Upper lobe of left lung (tissue), 6 donors: ENCODE results near the gene MED13L. TPM values are rescaled to one million over a fixed set of nuclear protein-coding genes. Genes with fewer than 3 reads are reported as not detected.

ENCODE experiments used
- ATAC-seq, 2 donors: fragments of 200-7000 bp; cut with Tn5 transposase; one replicate each; pipeline ENCODE4 v1.9.1; 2022; ENCODE audit warnings: mild to moderate bottlenecking in 2 of 2, moderate library complexity in 2 of 2; ENCODE audit not compliant: low FRiP score in 2 of 2
- DNase-seq, 2 donors: peaks; one replicate each; pipeline ENCODE4 v3.0.0-alpha.2; 2019 to 2020
- H3K27ac ChIP-seq, 4 donors: fragments of 200-600 bp; sonication (generic); one replicate each; pipeline ENCODE4 v1.5.1; 2016 to 2019
- H3K27me3 ChIP-seq, 4 donors: fragments of 200-600 bp; sonication (generic); one replicate each; pipeline ENCODE4 v1.5.1; 2017 to 2019
- H3K36me3 ChIP-seq, 4 donors: fragments of 200-600 bp; sonication (generic); one replicate each; pipeline ENCODE4 v1.5.1; 2016 to 2019
- H3K4me1 ChIP-seq, 4 donors: fragments of 200-600 bp; sonication (generic); one replicate each; pipeline ENCODE4 v1.5.1; 2018 to 2019
- H3K4me3 ChIP-seq, 4 donors: fragments of 200-600 bp; sonication (generic); one replicate each; pipeline ENCODE4 v1.5.1; 2017 to 2019; ENCODE audit warnings: mild to moderate bottlenecking in 2 of 4, moderate library complexity in 1 of 4
- H3K9me3 ChIP-seq, 4 donors: fragments of 200-600 bp; sonication (generic); one replicate each; pipeline ENCODE4 v1.5.1; 2018 to 2019
- CTCF ChIP-seq, 6 experiments: fragments of 450-650 bp in 4 of 6; fragments of 200-600 bp in 2 of 6; sonication (generic) in 2 of 6; IDR thresholded peaks; one replicate each; pipeline ENCODE4 v1.5.1; 2016 to 2019; ENCODE audit warnings: antibody characterized with exemption in 6 of 6
- EP300 ChIP-seq, 4 donors: sonication (generic); formaldehyde crosslinking; IDR thresholded peaks; one replicate each; pipeline ENCODE4 v1.5.1; 2017; ENCODE audit warnings: antibody characterized with exemption in 4 of 4, control low read depth in 2 of 4
- POLR2A ChIP-seq, 4 donors: fragments of 450-650 bp; IDR thresholded peaks; one replicate each; pipeline ENCODE4 v1.5.1; 2016 to 2017; ENCODE audit warnings: antibody characterized with exemption in 4 of 4, mild to moderate bottlenecking in 2 of 4
- POLR2AphosphoS5 ChIP-seq, 2 donors: sonication (generic); formaldehyde crosslinking; IDR thresholded peaks; one replicate each; pipeline ENCODE4 v1.5.1; 2017; ENCODE audit warnings: antibody characterized with exemption in 2 of 2
- WGBS, 2 donors: methylation state at CpG; one replicate each; pipeline ENCODE4 v1.1.5; 2017 to 2018; 5-methylcytosine and 5-hydroxymethylcytosine counted together
- total RNA-seq, 6 donors: library from RNA; depleted of rRNA in 4 of 6; stranded (reverse); fragments of >200 nt in 4 of 6; gene quantifications; one replicate each; pipeline versions ENCODE4 v1.1.0 to v1.2.1, GENCODE V29; 2016 to 2021
- donor health status: DM: no; HTN: no; CAD: no; lungs with moderate emphysema.
- donor health status: DM: no; HTN: yes; CAD: no; lungs with severe emphysema.

Gene MED13L
- total RNA-seq, 6 donors from 2014 or later, result 96.6 to 178 (median 124) TPM

- H3K27ac ChIP-seq, result no peak overlapping the region
- H3K36me3 ChIP-seq, result no peaks in the 10 kb centered on the region
- TF ChIP-seq CTCF (IDR thresholded peaks at IDR 0.05) (no peak), POLR2AphosphoS5 (IDR thresholded peaks at IDR 0.05) (no peak), EP300 (IDR thresholded peaks at IDR 0.05) (no peak), POLR2A (IDR thresholded peaks at IDR 0.05) (no peak)
- H3K27me3 ChIP-seq, result no peaks in the 10 kb centered on the region
- 80 to 88% methylated on average over 8 of the region's 8 CpGs for WGBS, 2 donors
- peaks cover 0 to 11% (median 7%) of the 10 kb centered on the region in 4 donors for H3K9me3 ChIP-seq
- DNase-seq (peak in 1 of 2 donors; percentile 27), ATAC-seq (no peak)
- no peak overlapping the region for H3K4me3 ChIP-seq
- no peaks in the 10 kb centered on the region for H3K4me1 ChIP-seq
Measured at GRCh38 chr12:115922952-115923564, 354.4 kb downstream of the MED13L start.

- no peak overlapping the region for H3K4me3 ChIP-seq
- TF ChIP-seq POLR2A (IDR thresholded peaks at IDR 0.05) (no peak), POLR2AphosphoS5 (IDR thresholded peaks at IDR 0.05) (no peak), EP300 (IDR thresholded peaks at IDR 0.05) (no peak), CTCF (IDR thresholded peaks at IDR 0.05) (no peak)
- no peak for DNase-seq
- WGBS, 2 donors, result 86 to 89% methylated on average over 3 of the region's 3 CpGs
- H3K27ac ChIP-seq, result no peak overlapping the region
- no peak for ATAC-seq
- peaks cover 0 to 4% (median 2%) of the 10 kb centered on the region in 4 donors for H3K27me3 ChIP-seq
- H3K36me3 ChIP-seq, result no peaks in the 10 kb centered on the region
- peaks cover 0 to 11% (median 7%) of the 10 kb centered on the region in 4 donors for H3K9me3 ChIP-seq
- H3K4me1 ChIP-seq, result peaks cover 3 to 6% (median 5%) of the 10 kb centered on the region in 4 donors
Measured at GRCh38 chr12:115920395-115921183, 356.9 kb downstream of the MED13L start.

- Histone ChIP-seq H3K4me3 (no peak overlapping the region), H3K9me3 (peaks cover 0 to 11% (median 7%) of the 10 kb centered on the region in 4 donors), H3K27me3 (peaks cover 0 to 4% (median 2%) of the 10 kb centered on the region in 4 donors), H3K27ac (no peak overlapping the region), H3K4me1 (peaks cover 3 to 6% (median 5%) of the 10 kb centered on the region in 4 donors), H3K36me3 (no peaks in the 10 kb centered on the region)
- 46 to 52% methylated on average over 7 of the region's 7 CpGs for WGBS, 2 donors
- DNase-seq (no peak), ATAC-seq (no peak)
- TF ChIP-seq POLR2AphosphoS5 (IDR thresholded peaks at IDR 0.05), result no peak
- no peak for TF ChIP-seq POLR2A (IDR thresholded peaks at IDR 0.05)
- no peak for TF ChIP-seq CTCF (IDR thresholded peaks at IDR 0.05)
- no peak for TF ChIP-seq EP300 (IDR thresholded peaks at IDR 0.05)
Measured at GRCh38 chr12:115918763-115919162, 358.7 kb downstream of the MED13L start.

GRCh38 chr12:115916910-115917668, 360.4 kb downstream of the MED13L start:
- DNase-seq, result peak; percentile 61 to 94
- peaks cover 0 to 4% (median 2%) of the 10 kb centered on the region in 4 donors for H3K27me3 ChIP-seq
- TF ChIP-seq CTCF (IDR thresholded peaks at IDR 0.05), result peak; percentile 93 to 98 (median 96)
- TF ChIP-seq POLR2AphosphoS5 (IDR thresholded peaks at IDR 0.05), result no peak
- H3K4me1 ChIP-seq, result peaks cover 3 to 6% (median 5%) of the 10 kb centered on the region in 4 donors
- peak overlapping the region in 3 of 4 donors; percentile 7 to 35 (median 16) for H3K4me3 ChIP-seq
- 17 to 18% methylated on average over 12 to 37 of the region's 57 CpGs for WGBS, 2 donors
- ATAC-seq, result peak; percentile 78 to 86
- H3K27ac ChIP-seq, result no peak overlapping the region
- H3K9me3 ChIP-seq, result no peaks in the 10 kb centered on the region
- H3K36me3 ChIP-seq, result no peaks in the 10 kb centered on the region
